ENCODE results near the gene CENPQ.

Gene CENPQ

DNA sequence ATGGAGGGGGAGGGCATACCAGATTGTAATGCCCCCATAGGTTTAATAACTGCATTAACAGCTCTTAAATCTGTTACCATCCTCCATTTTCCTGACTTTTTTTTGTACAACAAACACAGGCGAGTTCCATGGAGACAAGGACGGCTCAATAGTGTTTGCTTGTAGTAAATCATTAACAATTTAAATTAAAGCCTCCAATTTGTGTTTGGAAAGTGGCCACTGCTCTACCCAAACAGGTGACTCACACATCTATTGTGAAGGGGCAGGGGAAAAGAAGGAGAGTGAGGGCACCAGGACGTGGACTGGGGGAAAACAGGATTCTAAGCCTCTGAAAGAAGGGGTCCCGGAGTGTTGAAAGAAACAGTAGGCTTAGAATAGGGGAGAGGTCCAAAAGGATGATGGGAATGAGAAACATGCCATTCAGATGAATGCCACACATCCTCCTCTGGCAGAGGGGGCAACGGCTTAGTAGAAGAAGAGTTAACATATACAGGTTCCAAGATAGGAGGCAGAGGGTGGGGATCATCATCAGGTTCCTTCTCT, 43.5 kb downstream of the CENPQ start:
- DNase-seq (ENCODE audit: low spot score), result peak; percentile 58

DNA sequence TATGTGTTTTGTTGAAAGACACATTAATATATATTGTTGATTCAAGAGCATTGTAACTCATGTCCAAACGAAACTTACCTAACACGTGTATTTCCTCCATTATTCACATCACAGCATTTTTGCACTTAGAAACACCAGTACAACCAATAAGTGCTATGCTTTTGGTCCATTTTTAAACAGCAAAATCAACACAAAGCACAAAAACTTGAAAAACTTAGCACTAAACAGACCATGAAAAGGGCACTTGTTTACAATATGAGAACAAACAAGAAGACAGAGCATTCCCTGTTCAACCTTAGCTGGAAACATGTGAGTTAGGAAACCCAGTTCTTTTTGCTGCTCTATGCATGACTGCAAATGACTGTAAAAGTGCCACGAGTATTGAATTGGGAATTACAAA, 46.2 kb downstream of the CENPQ start:
- DNase-seq (ENCODE audit: low spot score), result no peak

DNA sequence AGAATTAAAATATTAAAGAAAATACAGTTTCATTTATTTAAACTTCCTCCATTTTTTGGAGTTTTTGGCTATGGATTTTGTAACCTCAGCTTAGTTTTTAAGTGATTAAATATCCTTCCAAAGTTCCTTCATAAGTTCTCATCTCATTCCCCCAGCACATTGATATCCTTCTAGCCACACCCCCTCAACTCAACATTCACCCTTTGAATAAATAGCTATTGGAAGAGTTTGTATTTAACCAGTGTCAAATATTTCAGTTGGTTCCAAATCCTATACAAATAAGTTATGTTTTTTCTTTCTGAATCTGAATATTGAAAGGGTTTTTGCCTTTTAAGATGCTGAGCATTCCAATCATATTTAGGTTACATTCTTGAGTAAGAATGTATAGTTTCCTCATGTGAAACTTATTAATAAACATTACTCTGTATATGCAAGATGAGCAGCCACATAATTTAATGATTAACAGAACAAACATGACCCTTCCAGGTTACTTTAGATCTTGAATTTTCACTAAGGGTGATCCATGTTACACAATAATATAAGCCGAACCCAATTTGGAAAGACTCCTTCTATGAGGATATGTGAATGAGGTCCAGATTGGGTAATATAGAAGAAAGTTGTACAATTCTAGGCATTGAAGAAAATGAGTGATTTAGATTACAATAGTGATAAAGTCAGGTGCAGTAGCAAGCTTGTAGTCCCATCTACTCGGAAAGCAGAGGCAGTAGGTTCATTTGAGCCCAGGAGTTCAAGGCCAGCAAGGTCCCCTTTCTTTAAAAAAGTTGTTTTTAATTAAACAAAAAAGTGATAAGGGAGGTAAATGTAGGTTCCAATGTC, 50.2 kb downstream of the CENPQ start:
- DNase-seq (ENCODE audit: low spot score), result no peak

DNA sequence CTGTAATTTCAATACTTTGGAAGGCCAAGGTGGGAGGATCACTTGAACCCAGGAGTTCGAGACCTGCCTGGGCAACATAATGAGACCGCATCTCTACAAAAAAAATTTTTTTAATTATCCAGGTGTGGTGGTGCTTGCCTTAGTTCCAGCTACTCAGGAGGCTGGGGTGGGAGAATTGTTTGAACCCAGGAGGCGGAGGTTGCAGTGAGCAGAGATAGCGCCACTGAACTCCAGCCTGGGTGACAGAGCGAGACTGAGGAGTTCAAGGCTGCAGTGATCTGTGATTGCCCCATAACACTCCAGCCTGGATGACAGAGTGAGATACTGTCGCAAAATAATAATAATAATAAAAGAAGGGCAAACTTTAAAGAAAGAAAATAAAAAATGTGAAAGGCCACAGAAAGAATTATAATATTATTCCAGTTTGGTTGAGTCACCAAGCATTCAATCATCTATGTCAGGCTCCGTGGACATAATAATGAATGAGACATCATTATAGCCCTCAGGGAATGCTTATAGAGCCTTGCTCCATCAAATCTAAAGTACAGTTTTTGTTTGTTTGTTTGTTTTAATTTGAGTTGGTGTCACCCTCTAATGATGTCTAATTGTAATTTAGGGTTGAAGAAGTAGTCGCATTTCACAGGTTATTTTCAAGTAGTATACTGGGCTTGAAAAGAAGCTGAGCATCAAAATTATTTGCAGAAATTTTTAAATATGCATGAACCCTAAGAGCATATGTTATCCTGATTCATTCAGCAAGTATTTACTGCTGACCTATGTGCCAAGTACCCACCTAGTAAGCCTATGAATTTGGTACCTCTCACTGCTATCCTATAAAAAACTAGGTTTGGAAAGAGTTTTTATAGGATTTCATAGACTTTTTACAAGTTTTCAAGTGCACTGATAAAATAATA, 51.7 kb downstream of the CENPQ start:
- DNase-seq (ENCODE audit: low spot score), result no peak

DNA sequence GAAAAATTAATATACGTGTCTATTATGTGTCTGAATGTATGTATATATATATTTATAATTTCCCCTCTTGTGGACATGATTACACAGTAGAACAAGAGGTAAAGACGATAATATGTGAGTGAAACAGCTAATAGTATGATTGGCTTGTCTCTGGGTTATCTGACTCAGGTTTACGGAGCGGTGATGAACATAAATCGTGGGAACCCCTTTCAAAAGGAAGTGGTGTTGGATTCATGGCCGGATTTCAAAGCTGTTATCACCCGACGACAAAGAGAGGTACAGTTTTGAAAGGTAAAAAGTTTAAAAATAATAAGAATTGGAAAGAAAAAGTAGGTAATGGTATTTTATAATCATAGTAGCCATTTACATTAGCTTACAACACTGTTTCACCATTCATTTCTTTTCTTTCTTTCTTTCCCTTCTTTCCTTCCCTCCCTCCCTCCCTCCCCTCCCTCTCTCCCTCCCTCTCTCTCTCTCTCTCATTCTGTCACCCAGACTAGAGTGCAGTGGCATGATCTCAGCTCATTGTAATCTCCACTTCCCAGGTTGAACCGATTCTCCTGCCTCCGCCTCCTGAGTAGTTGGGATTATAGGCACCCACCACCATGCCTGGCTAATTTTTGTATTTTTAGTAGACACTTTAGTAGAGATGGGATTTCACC, 52.4 kb downstream of the CENPQ start:
- no peak for DNase-seq (ENCODE audit: low spot score)

DNA sequence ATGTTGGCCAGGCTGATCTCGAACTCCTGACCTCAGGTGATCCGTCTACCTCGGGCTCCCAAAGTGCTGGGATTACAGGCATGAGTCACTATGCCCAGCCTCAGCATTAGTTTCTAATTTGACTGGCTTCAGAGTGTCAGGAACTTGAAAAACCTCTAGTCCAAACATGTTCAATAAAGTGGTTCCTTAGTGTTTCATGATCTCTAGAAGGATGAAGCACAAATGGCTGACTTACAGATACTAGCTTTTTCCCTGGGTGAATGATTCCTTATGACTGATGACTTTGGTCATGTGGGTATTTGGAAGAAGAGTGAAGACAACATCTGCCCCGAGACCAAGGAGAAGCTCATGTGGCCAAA, 53.0 kb downstream of the CENPQ start:
- DNase-seq (ENCODE audit: low spot score), result no peak

DNA sequence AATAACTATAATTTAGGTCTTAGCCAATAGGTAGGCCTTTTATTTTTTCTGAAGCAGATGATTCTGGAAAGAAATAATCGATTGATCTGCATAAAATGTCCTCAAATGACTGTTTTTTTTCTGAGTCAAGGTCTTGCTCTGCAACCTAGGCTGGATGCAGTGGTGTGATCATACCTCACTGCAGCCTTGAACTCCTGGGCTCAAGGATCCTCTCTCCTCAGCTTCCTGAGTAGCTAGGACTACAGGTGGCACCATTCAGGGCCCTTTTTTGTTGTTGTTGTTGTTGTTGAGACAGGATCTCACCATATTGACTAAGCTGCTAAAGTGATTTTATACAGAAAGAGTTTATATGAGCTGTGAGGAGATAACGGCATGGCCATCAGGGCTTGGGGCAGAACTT, 54.7 kb downstream of the CENPQ start:
- DNase-seq (ENCODE audit: low spot score), result no peak

DNA sequence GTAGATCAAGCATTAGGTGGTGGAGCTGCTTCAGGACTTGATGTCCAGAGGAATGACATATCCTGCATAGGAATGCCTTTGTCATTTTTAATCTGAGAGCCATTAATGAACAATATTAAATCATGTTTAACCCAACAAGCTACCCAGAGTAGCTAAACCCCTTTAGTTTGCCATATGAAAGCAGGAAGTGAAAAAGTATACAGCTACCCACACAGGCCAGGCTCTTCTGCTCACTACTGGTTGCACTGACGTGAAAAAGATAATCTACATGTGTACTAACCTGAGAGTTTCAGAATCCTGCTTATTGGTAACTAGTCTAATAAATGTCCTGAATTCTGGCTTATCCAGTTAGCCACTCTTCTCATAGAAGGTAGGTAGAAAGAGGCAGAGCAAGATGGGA, 56.5 kb downstream of the CENPQ start:
- no peak for DNase-seq (ENCODE audit: low spot score)

DNA sequence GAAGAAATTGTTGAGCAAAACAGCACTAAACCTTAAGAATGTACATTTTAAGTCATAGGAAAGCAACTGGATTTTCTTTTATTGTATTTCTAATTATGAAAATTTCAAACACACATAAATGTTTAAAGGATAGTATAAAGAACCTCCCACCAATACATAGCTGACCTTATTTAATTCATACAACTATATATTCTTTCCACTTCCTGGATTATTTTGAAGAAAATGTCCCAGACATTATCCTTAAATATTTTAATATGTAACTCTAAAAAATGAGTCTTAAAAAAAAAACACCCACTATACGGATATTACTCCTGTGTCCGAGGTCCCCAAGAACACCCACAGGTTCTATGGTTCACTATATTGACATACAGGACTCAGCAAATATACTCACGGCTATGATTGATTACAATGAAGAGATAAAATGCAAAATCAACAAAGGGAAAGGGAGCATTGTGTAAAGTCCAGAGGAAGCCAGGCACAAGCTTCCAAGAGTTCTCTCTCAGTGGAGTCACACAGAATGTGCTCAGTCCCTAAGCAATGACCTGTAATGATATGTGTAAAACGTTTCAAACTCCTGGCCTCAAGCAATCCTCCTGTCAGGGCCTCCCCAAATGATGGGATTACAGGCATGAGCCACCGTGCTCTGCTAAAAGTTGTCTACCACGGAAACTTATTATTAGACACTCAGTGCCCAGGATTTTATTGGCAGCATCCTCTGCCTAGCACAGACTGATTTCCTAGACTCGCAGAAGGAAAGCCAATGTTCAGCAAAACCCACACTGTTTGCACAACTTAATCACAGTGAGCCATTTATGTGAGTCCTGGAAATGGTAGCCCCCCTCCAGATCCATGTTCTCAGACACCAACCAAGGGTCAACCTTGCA, 59.8 kb downstream of the CENPQ start:
- DNase-seq (ENCODE audit: low spot score), result no peak

DNA sequence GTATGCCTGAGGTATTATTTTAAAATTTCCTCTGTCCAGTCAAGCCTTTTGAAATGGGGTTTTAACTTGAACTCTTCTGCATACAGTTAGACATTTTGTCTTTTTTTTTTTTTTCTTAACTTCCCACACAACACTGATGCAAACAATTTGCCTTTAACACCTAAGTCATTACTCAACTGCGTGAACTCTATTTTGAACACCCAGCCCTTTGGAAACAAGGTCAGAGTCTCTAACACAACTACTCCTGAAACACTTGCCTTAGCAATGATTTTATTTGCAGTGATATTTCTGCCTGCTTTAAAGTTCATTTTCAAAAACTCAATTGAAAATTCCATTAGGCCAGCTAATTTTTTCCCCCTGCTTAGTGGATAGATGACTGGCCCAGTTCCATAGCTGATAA, 60.7 kb downstream of the CENPQ start:
- DNase-seq (ENCODE audit: low spot score), result no peak

DNA sequence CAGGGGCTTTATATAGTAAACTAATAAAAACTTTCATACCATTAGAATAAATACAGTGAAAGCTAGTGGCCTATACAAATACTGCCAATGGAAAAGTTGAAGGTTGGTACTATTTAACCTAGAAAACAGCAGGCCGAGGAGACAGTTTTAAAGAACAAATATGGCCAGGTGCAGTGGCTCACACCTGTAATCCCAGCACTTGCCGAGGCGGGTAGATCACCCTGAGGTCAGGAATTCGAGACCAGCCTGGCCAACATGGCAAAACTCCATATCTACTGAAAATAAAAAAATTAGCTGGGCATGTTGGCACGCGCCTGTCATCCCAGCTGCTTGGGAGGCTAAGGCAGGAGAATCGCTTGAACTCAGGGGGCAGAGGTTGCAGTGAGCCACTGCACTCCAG, 61.4 kb downstream of the CENPQ start:
- no peak for DNase-seq (ENCODE audit: low spot score)

DNA sequence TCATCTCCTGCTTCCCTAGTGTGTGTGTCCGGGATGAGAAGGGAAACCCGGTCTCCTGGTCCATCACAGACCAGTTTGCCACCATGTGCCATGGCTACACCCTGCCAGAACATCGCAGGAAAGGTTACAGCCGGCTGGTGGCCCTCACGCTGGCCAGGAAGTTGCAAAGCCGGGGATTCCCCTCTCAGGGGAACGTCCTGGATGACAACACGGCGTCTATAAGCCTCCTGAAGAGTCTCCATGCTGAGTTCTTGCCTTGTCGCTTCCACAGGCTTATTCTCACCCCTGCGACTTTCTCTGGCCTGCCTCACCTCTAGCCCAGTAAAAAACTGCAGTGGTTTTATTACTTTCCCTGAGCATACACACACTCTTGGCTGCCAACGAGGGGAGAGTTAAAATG, 63.4 kb downstream of the CENPQ start:
- no peak for DNase-seq (ENCODE audit: low spot score)

DNA sequence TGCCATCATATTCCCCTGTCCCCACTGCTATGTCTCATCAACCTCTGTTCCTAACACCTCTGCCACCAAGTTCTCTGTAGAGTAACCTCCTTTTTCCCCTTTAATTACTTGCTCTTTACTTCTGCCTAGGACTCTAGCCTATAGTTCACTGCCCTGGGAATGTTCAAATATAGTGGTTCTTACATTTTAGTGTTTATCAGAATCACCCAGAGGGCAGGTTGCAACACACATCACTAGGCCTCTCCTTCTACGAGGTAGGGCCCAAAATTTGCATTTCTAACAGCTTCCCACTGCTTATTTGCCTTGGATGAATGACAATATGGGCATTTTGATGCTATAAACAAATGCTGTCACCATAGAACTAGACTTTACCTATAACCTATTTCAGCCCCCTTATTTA, 64.2 kb downstream of the CENPQ start:
- no peak for DNase-seq (ENCODE audit: low spot score)

DNA sequence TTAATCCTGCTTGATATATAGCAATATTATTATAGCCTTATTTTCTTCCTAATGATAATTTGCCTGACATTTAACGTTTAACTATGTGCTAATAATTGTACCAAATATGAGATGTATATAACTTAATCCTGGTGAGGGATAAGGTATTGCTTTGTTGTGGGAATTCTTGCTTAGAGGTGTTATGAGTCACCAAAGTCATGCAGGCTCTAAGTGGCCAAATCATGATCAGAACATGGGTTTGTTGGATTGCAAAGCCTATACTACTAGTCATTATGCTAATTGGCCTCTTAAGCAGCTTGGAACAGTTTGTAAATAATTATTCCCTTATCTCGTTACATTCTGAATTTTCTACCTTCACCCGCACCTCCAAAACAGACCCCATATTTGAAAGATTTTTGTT, 65.4 kb downstream of the CENPQ start:
- peak; percentile 73 for DNase-seq (ENCODE audit: low spot score)

DNA sequence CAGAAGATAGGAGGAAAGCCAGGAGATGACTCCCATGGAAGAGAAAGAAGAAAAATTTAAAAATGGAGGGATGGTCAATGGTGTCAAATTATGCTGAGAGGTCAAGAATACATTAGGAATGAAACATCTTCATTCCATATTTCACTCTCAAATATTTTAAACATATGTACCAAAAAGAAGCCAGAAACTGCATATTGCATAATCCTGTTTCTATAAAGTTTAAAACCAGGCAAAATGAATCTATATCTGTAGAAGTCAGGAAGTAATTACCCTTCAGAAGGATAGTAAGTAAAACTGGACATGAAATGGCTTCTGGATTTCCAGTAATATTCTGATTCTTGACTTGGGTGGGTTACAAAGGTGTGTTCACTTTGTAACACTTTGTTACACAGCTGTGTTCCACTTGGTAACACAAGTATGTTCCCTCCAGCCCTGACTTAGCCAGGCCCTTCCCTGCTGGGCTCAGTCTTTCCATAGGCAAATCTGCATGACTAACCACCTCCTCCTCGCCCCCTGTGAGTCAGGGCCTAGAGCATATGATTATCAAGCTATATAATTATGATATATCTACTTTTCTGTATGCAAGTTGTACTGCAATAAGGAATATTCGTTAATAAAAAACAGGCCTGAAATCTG, 67.1 kb downstream of the CENPQ start:
- no peak for DNase-seq (ENCODE audit: low spot score)

DNA sequence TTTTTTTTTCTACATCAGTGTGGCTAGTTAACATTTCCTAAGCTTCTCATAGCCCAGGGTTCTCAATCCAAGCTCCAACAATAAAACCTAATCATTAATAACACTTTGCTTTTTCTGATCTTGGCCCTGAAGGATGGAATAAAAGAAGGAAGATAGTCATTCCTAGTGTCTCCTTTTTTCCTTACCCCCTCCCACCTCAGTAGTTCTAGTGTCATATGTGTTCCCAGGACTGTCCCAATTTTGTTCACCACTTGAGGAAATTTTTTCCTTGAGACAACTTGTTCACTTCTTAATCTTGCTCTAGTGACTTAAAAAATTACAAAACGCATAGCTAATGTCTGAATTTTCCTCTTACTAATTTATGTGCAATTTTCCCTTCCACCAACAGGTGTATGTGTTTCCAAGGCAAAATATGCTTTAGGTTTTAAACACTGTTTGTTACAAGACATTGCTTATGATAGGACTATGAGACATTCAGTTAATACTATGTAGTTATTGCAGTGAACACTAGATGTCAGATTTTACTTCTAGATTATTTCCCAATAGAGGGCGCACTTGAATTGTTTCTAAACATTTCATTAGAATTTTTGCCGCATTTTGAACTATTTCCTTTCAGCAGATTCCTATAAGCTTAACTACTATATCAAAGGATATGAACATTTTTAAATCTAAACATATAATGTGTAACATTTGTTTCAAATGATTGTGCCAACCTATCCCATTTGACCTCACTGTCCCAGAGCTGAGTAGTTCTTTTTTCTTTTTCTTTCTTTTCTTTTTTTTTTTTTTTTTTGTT, 68.8 kb downstream of the CENPQ start:
- peak; percentile 87 for DNase-seq (ENCODE audit: low spot score)

DNA sequence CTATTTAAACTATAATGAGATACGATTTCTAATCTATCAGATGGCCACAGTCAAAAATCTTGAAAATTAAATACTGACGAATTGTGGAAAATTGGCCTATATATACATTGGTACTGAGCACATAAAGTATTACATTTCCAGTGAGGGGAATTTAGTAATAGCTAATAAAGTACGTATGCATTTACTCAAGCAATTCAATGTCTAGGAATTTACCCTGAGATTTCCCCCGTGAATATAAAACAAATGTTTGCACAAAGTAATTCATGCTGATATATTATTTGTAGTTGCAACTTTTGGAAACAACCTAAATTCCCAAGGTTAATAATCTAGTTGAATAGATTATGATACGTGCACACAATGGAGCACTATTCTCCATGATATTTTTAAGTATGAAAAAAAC, 72.6 kb downstream of the CENPQ start:
- DNase-seq (ENCODE audit: low spot score), result no peak

DNA sequence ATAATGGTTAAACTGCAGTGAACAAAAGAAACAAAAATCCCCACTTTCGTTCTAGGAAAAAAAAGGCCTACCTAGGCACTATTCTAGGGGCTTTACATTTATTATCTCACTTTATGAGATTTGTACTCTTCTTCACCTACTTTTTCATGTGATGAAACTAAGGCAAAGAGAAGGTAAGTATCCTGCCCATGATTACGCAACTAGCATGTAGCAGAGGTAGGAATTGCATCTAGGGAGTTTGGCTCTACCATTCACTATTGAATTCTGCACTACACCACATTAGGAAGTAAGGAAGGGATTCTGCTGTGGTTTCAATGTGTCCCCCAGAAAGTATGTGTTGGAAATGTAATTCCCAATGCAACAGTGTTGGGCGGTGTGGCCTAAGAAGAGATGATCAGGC, 75.9 kb downstream of the CENPQ start:
- DNase-seq (ENCODE audit: low spot score), result no peak

DNA sequence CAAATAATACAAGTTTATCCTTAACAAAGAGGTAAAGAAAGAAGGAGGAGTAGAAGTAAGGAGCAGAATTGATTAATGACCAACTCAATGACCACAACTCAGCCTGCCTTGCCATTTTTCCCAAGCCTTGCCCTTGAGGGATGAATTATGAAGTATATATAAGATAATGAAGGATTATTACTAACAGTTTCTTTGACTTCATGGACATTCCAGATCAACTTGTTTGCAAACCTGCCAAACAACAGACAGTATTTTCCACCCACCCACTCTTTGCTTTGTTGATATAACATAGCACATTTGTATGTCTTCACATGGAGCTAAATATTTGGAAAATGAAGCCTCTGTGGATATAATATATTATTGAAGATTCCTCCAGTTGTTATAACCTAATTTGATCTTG, 77.4 kb downstream of the CENPQ start:
- no peak for DNase-seq (ENCODE audit: low spot score)

DNA sequence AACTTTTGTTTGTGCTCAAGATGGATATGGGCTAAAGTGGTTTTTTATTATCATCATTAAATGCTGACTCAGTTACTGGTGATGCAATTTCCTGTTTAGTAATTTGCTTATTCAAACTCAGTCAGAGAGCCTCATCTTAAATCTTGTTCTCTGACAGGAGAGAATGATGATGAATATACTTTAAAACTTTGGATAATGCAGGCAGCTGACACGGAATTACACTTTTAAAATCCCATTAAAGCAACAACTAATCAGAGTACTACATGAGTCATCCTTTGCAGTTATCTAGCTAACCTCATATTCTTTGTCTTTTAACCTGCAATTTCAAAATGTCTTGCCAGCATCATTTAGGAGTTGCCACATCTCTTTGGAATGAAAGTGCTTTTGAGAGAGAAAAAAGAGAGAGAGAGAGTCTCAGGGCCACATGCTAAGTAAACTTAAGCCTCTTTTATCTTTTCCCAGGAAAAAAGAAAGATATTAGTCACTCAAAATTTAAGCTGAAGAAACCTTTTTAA, 78.1 kb downstream of the CENPQ start:
- DNase-seq (ENCODE audit: low spot score), result peak; percentile 58
